MM.1S (cell line): ENCODE data around the gene PARVB.

ENCODE experiments used
- EZH2 ChIP-seq: fragments of 300-600 bp; sonication (generic); optimal IDR thresholded peaks from 2 replicates; pipeline ENCODE3; 2017; ENCODE audit warnings: low read depth, mild to moderate bottlenecking, antibody characterized with exemption, low read length, mixed read lengths
- TF ChIP-seq, protein P1 (sequence below): fragments of 300-600 bp; sonication (generic); IDR thresholded peaks from 2 replicates; pipeline ENCODE4 v1.5.1; 2016; ENCODE audit warnings: antibody characterized with exemption, low read length, mixed read lengths

DNA sequence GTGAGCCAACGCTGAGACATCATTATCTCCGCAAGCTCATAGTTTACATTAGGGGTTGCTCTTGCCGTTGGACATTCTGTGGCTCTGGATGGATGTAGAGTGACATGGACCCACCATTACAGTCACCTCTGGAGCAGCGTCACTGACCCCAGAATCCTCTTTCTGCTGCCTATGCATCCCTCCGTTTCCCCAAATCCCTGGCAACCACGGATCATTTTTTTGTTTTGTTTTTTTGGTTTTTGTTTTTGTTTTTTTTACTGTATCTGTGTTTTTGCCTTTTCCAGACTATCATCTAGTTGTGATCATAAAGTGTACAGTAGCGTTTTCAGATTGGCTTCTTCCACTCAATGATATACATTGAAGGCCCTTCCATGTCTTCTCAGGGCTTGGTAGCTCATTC, 4.0 kb downstream of the PARVB start:
- TF ChIP-seq, protein P1, sequence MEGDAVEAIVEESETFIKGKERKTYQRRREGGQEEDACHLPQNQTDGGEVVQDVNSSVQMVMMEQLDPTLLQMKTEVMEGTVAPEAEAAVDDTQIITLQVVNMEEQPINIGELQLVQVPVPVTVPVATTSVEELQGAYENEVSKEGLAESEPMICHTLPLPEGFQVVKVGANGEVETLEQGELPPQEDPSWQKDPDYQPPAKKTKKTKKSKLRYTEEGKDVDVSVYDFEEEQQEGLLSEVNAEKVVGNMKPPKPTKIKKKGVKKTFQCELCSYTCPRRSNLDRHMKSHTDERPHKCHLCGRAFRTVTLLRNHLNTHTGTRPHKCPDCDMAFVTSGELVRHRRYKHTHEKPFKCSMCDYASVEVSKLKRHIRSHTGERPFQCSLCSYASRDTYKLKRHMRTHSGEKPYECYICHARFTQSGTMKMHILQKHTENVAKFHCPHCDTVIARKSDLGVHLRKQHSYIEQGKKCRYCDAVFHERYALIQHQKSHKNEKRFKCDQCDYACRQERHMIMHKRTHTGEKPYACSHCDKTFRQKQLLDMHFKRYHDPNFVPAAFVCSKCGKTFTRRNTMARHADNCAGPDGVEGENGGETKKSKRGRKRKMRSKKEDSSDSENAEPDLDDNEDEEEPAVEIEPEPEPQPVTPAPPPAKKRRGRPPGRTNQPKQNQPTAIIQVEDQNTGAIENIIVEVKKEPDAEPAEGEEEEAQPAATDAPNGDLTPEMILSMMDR: no peak
- no peak for TF ChIP-seq EZH2
